ENCODE results near the gene ARIH2. TPM values are rescaled to one million over a fixed set of nuclear protein-coding genes. Genes with fewer than 3 reads are reported as not detected.
"Not testable (repeated sequence)": the region's sequence is repeated elsewhere in the genome, so short reads cannot be mapped to it uniquely, and the experiment has no call there.

ARIH2 gene
- total RNA-seq, 1 experiment from 2014 or later: 167 TPM

DNA sequence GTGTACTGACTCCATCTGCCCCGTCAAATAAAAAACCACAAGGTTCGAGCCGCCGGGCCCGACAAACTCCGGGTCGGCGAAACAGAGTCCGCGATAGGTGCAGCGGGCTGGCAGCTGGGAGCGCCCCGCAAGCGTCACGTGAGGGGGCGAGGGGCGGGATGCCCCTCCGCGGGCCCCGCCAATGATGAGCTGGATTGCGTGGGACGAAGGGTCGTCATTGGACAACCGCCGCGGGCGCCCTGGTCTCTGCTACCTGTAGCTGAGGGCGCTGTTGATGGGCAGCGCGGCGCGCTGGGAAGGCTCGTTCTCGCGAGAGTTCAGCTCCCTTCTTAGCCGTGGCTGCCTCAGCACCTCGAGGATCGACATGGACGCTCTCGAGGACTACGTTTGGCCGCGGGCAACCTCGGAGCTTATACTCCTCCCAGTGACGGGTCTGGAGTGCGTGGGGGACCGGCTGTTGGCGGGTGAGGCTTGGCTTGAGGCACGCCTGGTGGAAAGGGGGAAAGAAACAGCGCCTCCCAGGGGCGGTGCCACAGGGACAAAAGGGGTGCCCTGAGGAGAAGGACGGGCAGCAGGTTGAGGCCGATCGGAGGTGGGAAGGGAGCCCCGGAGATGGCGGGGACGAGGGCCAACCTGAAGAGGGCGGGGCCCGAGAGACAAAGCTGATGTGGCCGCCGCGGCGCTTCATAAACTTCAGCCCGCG is 88.6 kb downstream of the ARIH2 start, which contains the start of gene WDR6:
Gene WDR6, plus strand, starts transcription at position 324 of the 703 bp plus-strand sequence. Its CDS starts 41 bp downstream, at position 365.
- H3K4me3 Mint-ChIP-seq (ENCODE audit: unreplicated experiment): peak within 1 kb of the TSS; percentile 99
- DNase-seq (ENCODE audit: unreplicated experiment): peak; percentile 98
- TF ChIP-seq CTCF (IDR thresholded peaks at IDR 0.05; ENCODE audit: unreplicated experiment): peak; percentile 33
- ChIA-PET POLR2A (interaction anchor here (0.6 to 8.3 kb wide), 30 partner anchors 8 to 567 kb away, joined by 3 to 251 read pairs (median 4); partner anchors contain the start of genes ARIH2, CCDC51, CELSR3 and DAG1), CTCF (interaction anchor here (0.6 to 4.6 kb wide), 12 partner anchors 9 to 366 kb away, joined by 3 to 38 read pairs (median 3); partner anchors contain the start of genes NDUFAF3, P4HTM and QRICH1)
- H3K9me3 Mint-ChIP-seq (ENCODE audit: unreplicated experiment): no peaks in the 10 kb centered on the region
- intact Hi-C loops (cut with micrococcal nuclease): loop anchor here (2.0 to 5.0 kb wide), 2 partner anchors 18 to 90 kb away; partner anchors contain the start of gene ARIH2
- H3K27me3 Mint-ChIP-seq (ENCODE audit: insufficient read depth, unreplicated experiment): no peaks in the 10 kb centered on the region
- H3K4me1 Mint-ChIP-seq (ENCODE audit: insufficient read depth, unreplicated experiment): peaks cover 10% of the 10 kb centered on the region
- peaks cover 47% of the 10 kb centered on the region for H3K36me3 Mint-ChIP-seq (ENCODE audit: insufficient read depth, unreplicated experiment)
- no TSS peak for BruUV-seq (replicated peaks)
- peak within 1 kb of the TSS; percentile 99 for H3K27ac Mint-ChIP-seq (ENCODE audit: low read depth, unreplicated experiment)

DNA sequence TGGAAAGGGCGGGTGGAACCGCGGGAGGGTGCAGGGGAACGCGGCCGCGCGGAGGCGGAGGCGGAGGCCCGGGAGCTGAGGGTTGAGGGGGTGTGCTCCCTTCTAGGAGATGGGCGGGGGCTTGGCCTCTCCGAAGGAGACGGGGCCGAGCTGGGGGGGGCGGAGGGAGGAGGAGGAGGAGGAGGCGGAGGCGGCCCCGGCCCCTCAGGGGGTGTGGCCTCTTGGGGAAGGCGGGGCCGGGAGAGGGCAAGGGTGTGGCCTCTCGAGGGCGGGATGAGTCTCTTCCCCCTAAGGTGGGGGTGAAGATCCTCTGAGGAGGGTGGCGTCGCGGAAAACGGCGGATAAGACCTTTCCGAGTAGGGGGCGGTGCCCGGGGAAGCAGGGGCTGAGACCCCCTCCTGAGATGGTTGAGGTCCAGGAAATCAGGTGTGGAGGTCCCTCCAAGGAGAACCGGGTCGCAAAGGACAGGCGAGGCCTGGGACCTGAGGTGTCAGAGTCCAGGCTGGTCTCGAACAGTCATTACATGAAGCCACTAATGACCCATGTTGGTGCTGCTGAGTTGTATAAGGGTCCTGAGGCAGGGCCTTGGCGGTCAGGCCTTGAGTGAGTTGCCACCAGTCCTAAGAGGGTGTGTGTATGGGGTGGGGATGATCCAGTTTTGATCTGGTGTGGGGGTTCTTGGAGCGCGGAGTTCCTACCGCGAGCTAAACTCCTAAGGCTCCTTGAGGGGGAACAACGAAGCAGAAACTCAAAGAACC is 89.3 kb downstream of the ARIH2 start:
- intact Hi-C loops (cut with micrococcal nuclease): loop anchor here (2.0 to 5.0 kb wide), 2 partner anchors 19 to 91 kb away; partner anchors contain the start of gene ARIH2

GRCh38 chr3:49008627-49009026 is 90.0 kb downstream of the ARIH2 start:
- DNase-seq (ENCODE audit: unreplicated experiment); H3K27me3 Mint-ChIP-seq (ENCODE audit: insufficient read depth, unreplicated experiment); H3K9me3 Mint-ChIP-seq (ENCODE audit: unreplicated experiment); H3K4me1 Mint-ChIP-seq (ENCODE audit: insufficient read depth, unreplicated experiment): not testable (repeated sequence)
- ChIA-PET POLR2A (interaction anchor here (0.6 to 8.3 kb wide), 9 partner anchors 10 to 344 kb away, joined by 3 to 251 read pairs (median 7); partner anchors contain the start of genes DALRD3, IMPDH2, NDUFAF3 and P4HTM), CTCF (interaction anchor here (1.3 to 4.6 kb wide), 4 partner anchors 9 to 20 kb away, joined by 5 to 38 read pairs (median 8); partner anchors contain the start of genes NDUFAF3 and P4HTM)
- Mint-ChIP-seq H3K4me3 (ENCODE audit: unreplicated experiment) (peak overlapping the region; percentile 99), H3K36me3 (ENCODE audit: insufficient read depth, unreplicated experiment) (peaks cover 59% of the 10 kb centered on the region), H3K27ac (ENCODE audit: low read depth, unreplicated experiment) (peak overlapping the region; percentile 99)
- intact Hi-C loops (cut with micrococcal nuclease): loop anchor here (5.0 kb wide), 1 partner anchor 91 kb away; the partner anchor contains the start of gene ARIH2
- BruUV-seq (replicated peaks): TSS peak; percentile 14

More for the DNA sequence above, 89.3 kb downstream of the ARIH2 start:
- peak; percentile 6 for TF ChIP-seq CTCF (IDR thresholded peaks at IDR 0.05; ENCODE audit: unreplicated experiment)
- Mint-ChIP-seq H3K27ac (ENCODE audit: low read depth, unreplicated experiment) (peak overlapping the region; percentile 99), H3K4me1 (ENCODE audit: insufficient read depth, unreplicated experiment) (peaks cover 10% of the 10 kb centered on the region), H3K4me3 (ENCODE audit: unreplicated experiment) (peak overlapping the region; percentile 99), H3K27me3 (ENCODE audit: insufficient read depth, unreplicated experiment) (no peaks in the 10 kb centered on the region), H3K36me3 (ENCODE audit: insufficient read depth, unreplicated experiment) (peaks cover 52% of the 10 kb centered on the region), H3K9me3 (ENCODE audit: unreplicated experiment) (no peaks in the 10 kb centered on the region)
- POLR2A ChIA-PET: interaction anchor here (0.6 to 8.3 kb wide), 25 partner anchors 8 to 463 kb away, joined by 3 to 251 read pairs (median 6); partner anchors contain the start of genes ARIH2, DAG1, DALRD3 and IMPDH2
- CTCF ChIA-PET: interaction anchor here (0.8 to 4.6 kb wide), 8 partner anchors 10 to 323 kb away, joined by 3 to 38 read pairs (median 5); partner anchors contain the start of genes NDUFAF3, P4HTM and QRICH1
- no TSS peak for BruUV-seq (replicated peaks)
- DNase-seq (ENCODE audit: unreplicated experiment): peak; percentile 92

- POLR2A ChIA-PET: interaction anchor here (0.6 to 8.3 kb wide), 4 partner anchors 11 to 90 kb away, joined by 4 to 251 read pairs (median 6); partner anchors contain the start of genes DALRD3, NDUFAF3 and QRICH1
- intact Hi-C loops (cut with micrococcal nuclease): loop anchor here (5.0 kb wide), 1 partner anchor 92 kb away; the partner anchor contains the start of gene ARIH2
- Mint-ChIP-seq H3K4me3 (ENCODE audit: unreplicated experiment) (no peak overlapping the region), H3K27ac (ENCODE audit: low read depth, unreplicated experiment) (no peak overlapping the region), H3K9me3 (ENCODE audit: unreplicated experiment) (no peaks in the 10 kb centered on the region), H3K36me3 (ENCODE audit: insufficient read depth, unreplicated experiment) (peaks cover 67% of the 10 kb centered on the region), H3K4me1 (ENCODE audit: insufficient read depth, unreplicated experiment) (peaks cover 10% of the 10 kb centered on the region), H3K27me3 (ENCODE audit: insufficient read depth, unreplicated experiment) (no peaks in the 10 kb centered on the region)
- BruUV-seq (replicated peaks): no TSS peak
- TF ChIP-seq CTCF (IDR thresholded peaks at IDR 0.05; ENCODE audit: unreplicated experiment): no peak
- DNase-seq (ENCODE audit: unreplicated experiment): no peak
- CTCF ChIA-PET: interaction anchor here (1.1 to 4.6 kb wide), 2 partner anchors 13 to 21 kb away, joined by 3 to 38 read pairs; partner anchors contain the start of genes NDUFAF3 and P4HTM
Measured at GRCh38 chr3:49009396-49009795, 90.8 kb downstream of the ARIH2 start.
